ENCODE data around the gene SH2B2. TPM values are rescaled to one million over a fixed set of nuclear protein-coding genes. Genes with fewer than 3 reads are reported as not detected.

Gene SH2B2
- total and polyA plus RNA-seq, 4 experiments from 2014 or later, result 0.69 to 1.2 (median 0.79) TPM; not detected in 1

DNA sequence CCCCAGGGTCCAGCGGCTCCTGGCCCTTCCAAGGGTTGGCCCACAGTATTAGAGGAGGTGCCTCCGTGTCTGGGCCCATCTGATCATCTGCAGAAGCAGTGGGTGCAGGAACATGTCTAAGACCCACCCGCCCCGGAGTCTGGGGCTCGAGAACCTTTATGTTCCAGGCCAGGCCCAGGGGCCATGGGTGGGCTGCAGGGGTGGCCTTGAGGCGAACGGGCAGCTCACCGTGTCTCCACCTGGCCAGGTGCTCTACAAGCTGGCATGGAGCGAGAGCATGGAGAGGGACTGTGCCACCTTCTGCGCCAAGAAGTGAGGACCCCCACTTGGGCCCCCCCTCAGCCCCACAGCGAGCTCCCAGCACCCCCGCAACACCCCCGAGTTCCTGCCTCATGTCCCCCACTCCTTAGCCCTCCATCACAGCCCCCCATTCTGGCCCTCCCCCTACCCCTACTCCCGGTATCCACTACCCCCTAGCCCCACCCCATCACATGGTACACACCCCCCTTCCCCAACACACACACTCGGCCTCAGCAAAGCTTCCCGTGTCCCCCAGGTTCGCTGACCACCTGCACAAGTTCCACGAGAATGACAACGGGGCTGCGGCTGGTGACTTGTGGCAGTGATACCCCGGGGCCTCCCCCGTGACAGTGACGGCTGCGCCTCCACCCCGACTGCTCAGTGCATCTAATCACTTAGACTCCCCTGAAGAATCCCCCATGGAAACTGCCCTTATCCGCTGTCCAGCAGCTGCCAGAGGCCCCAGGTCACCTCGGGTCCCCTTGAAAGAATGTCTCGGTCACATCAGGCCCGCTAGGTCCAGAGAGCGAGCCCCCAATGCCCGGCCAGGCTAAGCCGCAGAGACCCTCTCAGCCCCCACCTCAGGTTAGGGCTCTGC is 4.0 kb upstream of the SH2B2 start:
- Mint-ChIP-seq H3K4me1 (peaks cover 12 to 27% (median 19%) of the 10 kb centered on the region in 4 donors), H3K9me3 (no peaks in the 10 kb centered on the region), H3K27ac (peak overlapping the region in 2 of 7 donors; percentile 35 to 53), H3K27me3 (no peaks in the 10 kb centered on the region), H3K4me3 (no peak overlapping the region), H3K36me3 (no peaks in the 10 kb centered on the region)
- Histone ChIP-seq H3K27me3 (ENCODE audit: insufficient read depth, low read length) (no peaks in the 10 kb centered on the region), H3K27ac (ENCODE audit: low read depth, low read length) (no peak overlapping the region), H3K4me3 (ENCODE audit: low read length in 2 of 2) (no peak overlapping the region), H3K36me3 (ENCODE audit: insufficient read depth, low read length) (no peaks in the 10 kb centered on the region), H3K4me1 (ENCODE audit: insufficient read depth, low read length) (peaks cover 21% of the 10 kb centered on the region), H3K9me3 (ENCODE audit: control insufficient read depth in 1 of 2, low read length in 2 of 2) (no peaks in the 10 kb centered on the region)
- intact Hi-C loops (cut with micrococcal nuclease), result loop anchor here (10.0 kb wide), 1 partner anchor 82 kb away; no protein-coding TSS in a partner anchor
- peak in 1 of 5 donors; percentile 24 for DNase-seq
- ChIA-PET POLR2A (ENCODE audit: partially characterized antibody) (interaction anchor here (2.6 kb wide), 1 partner anchor 113 kb away, joined by 8 read pairs; the partner anchor contains the start of gene PRKRIP1), CTCF (ENCODE audit: partially characterized antibody) (interaction anchor here (0.5 to 6.5 kb wide), 4 partner anchors 105 to 779 kb away, joined by 3 to 59 read pairs (median 4); partner anchors contain the start of gene PRKRIP1)

DNA sequence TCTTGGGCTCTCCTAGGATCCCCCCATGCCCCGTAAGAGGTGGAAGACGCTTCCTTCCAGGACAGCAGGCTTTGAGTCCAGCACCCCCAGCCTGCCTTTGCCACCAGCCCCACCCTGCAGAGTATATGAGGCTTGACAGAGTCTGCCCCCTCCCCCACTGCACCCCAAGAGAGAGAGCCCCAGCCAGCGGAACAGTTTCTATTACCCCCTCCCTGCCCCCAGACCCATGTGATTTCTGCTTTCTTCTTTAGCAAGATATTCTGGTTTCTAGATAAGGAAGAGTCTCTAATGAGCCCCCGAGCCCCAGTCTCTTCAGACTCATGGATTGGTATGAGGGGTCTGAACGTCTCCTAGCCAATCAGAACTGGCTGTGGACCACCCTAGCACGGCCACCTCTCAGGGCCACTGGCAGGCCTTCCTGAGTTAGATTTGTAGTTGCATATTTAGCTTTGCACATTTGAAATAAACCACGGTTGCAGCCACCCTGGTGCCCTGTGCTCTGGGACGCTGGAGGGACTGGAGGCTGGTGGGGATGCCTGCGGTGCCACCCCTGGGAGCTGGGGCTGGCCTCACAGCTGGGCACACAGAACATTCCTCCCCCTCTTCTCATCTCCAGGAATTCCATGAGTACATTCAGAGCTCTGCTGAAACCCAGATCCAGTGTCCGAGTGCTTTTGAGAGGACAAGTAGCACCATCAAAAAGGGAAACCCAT is 3.0 kb upstream of the SH2B2 start:
- Mint-ChIP-seq H3K36me3 (no peaks in the 10 kb centered on the region), H3K4me3 (peak overlapping the region in 1 of 8 donors; percentile 15), H3K27me3 (no peaks in the 10 kb centered on the region), H3K27ac (peak overlapping the region in 5 of 7 donors; percentile 48 to 91 (median 68)), H3K9me3 (no peaks in the 10 kb centered on the region), H3K4me1 (peaks cover 15 to 32% (median 24%) of the 10 kb centered on the region in 4 donors)
- Histone ChIP-seq H3K4me1 (ENCODE audit: insufficient read depth, low read length) (peaks cover 29% of the 10 kb centered on the region), H3K27ac (ENCODE audit: low read depth, low read length) (no peak overlapping the region), H3K4me3 (ENCODE audit: low read length in 2 of 2) (no peak overlapping the region), H3K9me3 (ENCODE audit: control insufficient read depth in 1 of 2, low read length in 2 of 2) (no peaks in the 10 kb centered on the region), H3K36me3 (ENCODE audit: insufficient read depth, low read length) (no peaks in the 10 kb centered on the region), H3K27me3 (ENCODE audit: insufficient read depth, low read length) (no peaks in the 10 kb centered on the region)
- ChIA-PET POLR2A (ENCODE audit: partially characterized antibody) (interaction anchor here (2.6 kb wide), 1 partner anchor 112 kb away, joined by 8 read pairs; the partner anchor contains the start of gene PRKRIP1), CTCF (ENCODE audit: partially characterized antibody) (interaction anchor here (1.1 to 1.7 kb wide), 4 partner anchors 11 to 112 kb away, joined by 3 to 8 read pairs (median 4); partner anchors contain the start of gene PRKRIP1)
- peak in 1 of 5 donors; percentile 19 for DNase-seq
- intact Hi-C loops (cut with micrococcal nuclease), result loop anchor here (10.0 kb wide), 1 partner anchor 81 kb away; no protein-coding TSS in a partner anchor

GRCh38 chr7:102284399-102284798 is 2.3 kb upstream of the SH2B2 start:
- Histone ChIP-seq H3K36me3 (ENCODE audit: insufficient read depth, low read length) (no peaks in the 10 kb centered on the region), H3K4me1 (ENCODE audit: insufficient read depth, low read length) (peaks cover 29% of the 10 kb centered on the region), H3K27me3 (ENCODE audit: insufficient read depth, low read length) (no peaks in the 10 kb centered on the region), H3K9me3 (ENCODE audit: control insufficient read depth in 1 of 2, low read length in 2 of 2) (no peaks in the 10 kb centered on the region), H3K27ac (ENCODE audit: low read depth, low read length) (no peak overlapping the region), H3K4me3 (ENCODE audit: low read length in 2 of 2) (no peak overlapping the region)
- peak overlapping the region; percentile 78 to 92 (median 88) for H3K27ac Mint-ChIP-seq
- intact Hi-C loops (cut with micrococcal nuclease), result loop anchor here (10.0 kb wide), 1 partner anchor 80 kb away; no protein-coding TSS in a partner anchor
- peak overlapping the region; percentile 51 to 87 (median 74) for H3K4me3 Mint-ChIP-seq
- peak; percentile 27 to 55 (median 33) for DNase-seq
- ChIA-PET POLR2A (ENCODE audit: partially characterized antibody) (interaction anchor here (2.6 kb wide), 1 partner anchor 111 kb away, joined by 8 read pairs; the partner anchor contains the start of gene PRKRIP1), CTCF (ENCODE audit: partially characterized antibody) (interaction anchor here (1.1 to 1.7 kb wide), 3 partner anchors 12 to 111 kb away, joined by 3 to 8 read pairs (median 3); no protein-coding TSS in a partner anchor)
- H3K36me3 Mint-ChIP-seq, result no peaks in the 10 kb centered on the region
- H3K9me3 Mint-ChIP-seq, result no peaks in the 10 kb centered on the region
- H3K4me1 Mint-ChIP-seq, result peaks cover 15 to 39% (median 24%) of the 10 kb centered on the region in 4 donors
- H3K27me3 Mint-ChIP-seq, result no peaks in the 10 kb centered on the region

GRCh38 chr7:102284891-102285539 is 1.7 kb upstream of the SH2B2 start:
- intact Hi-C loops (cut with micrococcal nuclease), result loop anchor here (5.0 to 10.0 kb wide), 2 partner anchors 80 to 177 kb away; partner anchors contain the start of genes ALKBH4 and LRWD1
- H3K9me3 Mint-ChIP-seq, result no peaks in the 10 kb centered on the region
- H3K27ac Mint-ChIP-seq, result peak overlapping the region; percentile 78 to 92 (median 88)
- ChIA-PET CTCF (ENCODE audit: partially characterized antibody) (interaction anchor here (1.1 to 1.7 kb wide), 3 partner anchors 12 to 110 kb away, joined by 3 to 8 read pairs (median 3); no protein-coding TSS in a partner anchor), POLR2A (ENCODE audit: partially characterized antibody) (interaction anchor here (2.6 kb wide), 1 partner anchor 111 kb away, joined by 8 read pairs; the partner anchor contains the start of gene PRKRIP1)
- H3K4me3 Mint-ChIP-seq, result peak overlapping the region; percentile 51 to 87 (median 79)
- DNase-seq, result no peak
- H3K27me3 ChIP-seq (ENCODE audit: insufficient read depth, low read length), result no peaks in the 10 kb centered on the region
- peaks cover 15 to 42% (median 22%) of the 10 kb centered on the region in 4 donors for H3K4me1 Mint-ChIP-seq
- no peaks in the 10 kb centered on the region for H3K9me3 ChIP-seq (ENCODE audit: control insufficient read depth in 1 of 2, low read length in 2 of 2)
- H3K36me3 Mint-ChIP-seq, result no peaks in the 10 kb centered on the region
- no peaks in the 10 kb centered on the region for H3K36me3 ChIP-seq (ENCODE audit: insufficient read depth, low read length)
- no peak overlapping the region for H3K27ac ChIP-seq (ENCODE audit: low read depth, low read length)
- H3K4me3 ChIP-seq (ENCODE audit: low read length in 2 of 2), result no peak overlapping the region
- no peaks in the 10 kb centered on the region for H3K27me3 Mint-ChIP-seq
- H3K4me1 ChIP-seq (ENCODE audit: insufficient read depth, low read length), result peaks cover 29% of the 10 kb centered on the region

- CTCF ChIA-PET (ENCODE audit: partially characterized antibody), result interaction anchor here (1.7 kb wide), 1 partner anchor 106 kb away, joined by 8 read pairs; no protein-coding TSS in a partner anchor
Observed at GRCh38 chr7:102285540-102286236, 980 bp upstream of the SH2B2 start.

More at GRCh38 chr7:102285540-102286236, 980 bp upstream of the SH2B2 start:
- intact Hi-C loops (cut with micrococcal nuclease), result loop anchor here (5.0 to 10.0 kb wide), 2 partner anchors 79 to 177 kb away; partner anchors contain the start of genes ALKBH4 and LRWD1
- H3K27ac ChIP-seq (ENCODE audit: low read depth, low read length), result peak overlapping the region; percentile 31
- H3K27me3 Mint-ChIP-seq, result no peaks in the 10 kb centered on the region
- peak overlapping the region; percentile 75 to 87 (median 80) for H3K4me3 Mint-ChIP-seq
- H3K9me3 Mint-ChIP-seq, result no peaks in the 10 kb centered on the region
- peaks cover 15 to 42% (median 24%) of the 10 kb centered on the region in 4 donors for H3K4me1 Mint-ChIP-seq
- no peak for DNase-seq
- no peaks in the 10 kb centered on the region for H3K36me3 Mint-ChIP-seq
- H3K27me3 ChIP-seq (ENCODE audit: insufficient read depth, low read length), result no peaks in the 10 kb centered on the region
- H3K4me1 ChIP-seq (ENCODE audit: insufficient read depth, low read length), result peaks cover 29% of the 10 kb centered on the region
- POLR2A ChIA-PET (ENCODE audit: partially characterized antibody), result interaction anchor here (1.7 kb wide), 1 partner anchor 110 kb away, joined by 10 read pairs; the partner anchor contains the start of gene PRKRIP1
- peak overlapping the region in 1 of 2 donors; percentile 52 for H3K4me3 ChIP-seq (ENCODE audit: low read length in 2 of 2)
- no peaks in the 10 kb centered on the region for H3K36me3 ChIP-seq (ENCODE audit: insufficient read depth, low read length)
- H3K9me3 ChIP-seq (ENCODE audit: control insufficient read depth in 1 of 2, low read length in 2 of 2), result no peaks in the 10 kb centered on the region
- peak overlapping the region in 5 of 7 donors; percentile 55 to 88 (median 83) for H3K27ac Mint-ChIP-seq
